Fibroblast of pulmonary artery (primary cell): ENCODE measurements around the gene PLEKHH2.
A peak's percentile ranks its signal among the peaks of the same experiment; 100 is the strongest.

Experiments
- DNase-seq: peaks from one replicate; pipeline ENCODE4 v3.0.0-alpha.2; 2010; ENCODE audit warnings: low read depth
- H3K4me3 ChIP-seq: replicated peaks from 2 replicates; pipeline ENCODE4 v1.5.1; 2011; ENCODE audit warnings: low read depth, mild to moderate bottlenecking, control low read depth, low read length, moderate library complexity
- CTCF ChIP-seq: IDR thresholded peaks from 2 replicates; pipeline ENCODE4 v1.5.1; 2011; ENCODE audit warnings: mild to moderate bottlenecking, control low read depth, low read length, inconsistent platforms; ENCODE audit errors: missing control alignments

Gene PLEKHH2

GRCh38 chr2:43749583-43749982 lies 112.5 kb downstream of the PLEKHH2 start:
- no peak overlapping the region for H3K4me3 ChIP-seq
- DNase-seq = no peak
- no peak for TF ChIP-seq CTCF

- DNase-seq = no peak
- H3K4me3 ChIP-seq = no peak overlapping the region
- no peak for TF ChIP-seq CTCF
Measured at GRCh38 chr2:43751476-43751990, 114.5 kb downstream of the PLEKHH2 start.

DNA sequence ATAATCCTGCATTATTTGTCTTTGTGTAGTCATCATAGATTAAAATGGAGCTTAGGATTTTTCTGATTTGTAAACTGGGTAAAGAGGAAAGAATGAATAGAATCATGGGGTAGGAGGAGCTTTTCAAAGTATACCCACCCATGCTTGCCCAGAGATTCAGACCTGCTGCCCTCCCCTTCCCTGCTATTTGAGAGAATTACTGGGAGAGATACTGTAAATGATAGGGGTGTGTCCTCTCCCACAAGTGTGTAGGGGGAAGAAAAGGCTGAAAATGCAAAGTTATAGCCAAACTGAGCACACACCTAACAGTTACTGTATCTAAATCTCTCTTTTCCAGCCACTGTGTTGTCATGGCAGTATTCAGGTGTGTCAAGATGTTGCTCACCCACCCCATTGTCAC lies 115.2 kb downstream of the PLEKHH2 start:
- TF ChIP-seq CTCF = no peak
- no peak overlapping the region for H3K4me3 ChIP-seq
- no peak for DNase-seq

DNA sequence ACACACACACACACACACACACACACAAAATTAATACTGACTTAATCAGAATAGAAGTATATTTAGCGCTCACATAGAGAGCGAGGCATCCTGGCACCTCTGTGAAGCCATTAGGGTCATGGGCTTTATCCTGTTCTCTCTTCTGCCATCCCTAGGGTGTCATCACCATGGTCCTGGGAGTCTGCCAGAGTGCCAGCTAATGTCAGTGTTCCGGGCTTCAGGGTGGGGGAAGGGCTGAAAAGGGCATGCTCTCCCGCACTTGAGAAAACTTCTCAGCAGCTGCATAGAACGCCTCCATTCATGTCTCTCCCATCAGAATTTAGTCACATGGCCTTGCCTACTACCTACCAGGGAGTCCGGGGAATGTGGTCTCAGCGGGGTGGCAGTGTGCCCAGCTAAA lies 117.1 kb downstream of the PLEKHH2 start:
- no peak overlapping the region for H3K4me3 ChIP-seq
- no peak for TF ChIP-seq CTCF
- no peak for DNase-seq

GRCh38 chr2:43758739-43759138 lies 121.7 kb downstream of the PLEKHH2 start:
- DNase-seq = peak; percentile 56
- no peak for TF ChIP-seq CTCF

GRCh38 chr2:43759195-43759594 lies 122.1 kb downstream of the PLEKHH2 start:
- H3K4me3 ChIP-seq = no peak overlapping the region
- peak; percentile 40 for DNase-seq
- TF ChIP-seq CTCF = no peak

More at GRCh38 chr2:43758739-43759138, 121.7 kb downstream of the PLEKHH2 start:
- no peak overlapping the region for H3K4me3 ChIP-seq

DNA sequence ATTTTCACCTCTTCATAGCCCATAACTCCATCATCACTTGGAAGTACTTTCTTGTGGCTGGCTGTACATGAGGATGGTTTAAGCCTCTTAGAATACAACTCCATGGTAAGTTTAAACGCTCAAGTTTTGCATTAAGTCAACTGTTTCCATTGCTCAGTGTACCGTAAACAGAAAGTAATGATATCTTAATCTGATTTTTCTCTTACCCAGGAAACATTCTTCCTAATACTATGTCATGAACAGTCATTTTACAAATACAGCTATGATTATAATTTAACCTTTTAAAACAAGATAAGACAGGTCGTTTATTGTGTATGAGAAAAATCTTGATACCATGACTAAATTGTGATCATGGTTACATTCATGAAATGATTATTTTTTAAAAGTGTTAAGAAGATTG lies 125.2 kb downstream of the PLEKHH2 start:
- TF ChIP-seq CTCF = no peak
- no peak for DNase-seq
- no peak overlapping the region for H3K4me3 ChIP-seq
